ENCODE results near the gene PHLDA1.
A peak's percentile ranks its signal among the peaks of the same experiment; 100 is the strongest.

The PHLDA1 gene

GRCh38 chr12:76024102-76024781 lies 7.3 kb downstream of the PHLDA1 start:
- TF ChIP-seq, protein P1, sequence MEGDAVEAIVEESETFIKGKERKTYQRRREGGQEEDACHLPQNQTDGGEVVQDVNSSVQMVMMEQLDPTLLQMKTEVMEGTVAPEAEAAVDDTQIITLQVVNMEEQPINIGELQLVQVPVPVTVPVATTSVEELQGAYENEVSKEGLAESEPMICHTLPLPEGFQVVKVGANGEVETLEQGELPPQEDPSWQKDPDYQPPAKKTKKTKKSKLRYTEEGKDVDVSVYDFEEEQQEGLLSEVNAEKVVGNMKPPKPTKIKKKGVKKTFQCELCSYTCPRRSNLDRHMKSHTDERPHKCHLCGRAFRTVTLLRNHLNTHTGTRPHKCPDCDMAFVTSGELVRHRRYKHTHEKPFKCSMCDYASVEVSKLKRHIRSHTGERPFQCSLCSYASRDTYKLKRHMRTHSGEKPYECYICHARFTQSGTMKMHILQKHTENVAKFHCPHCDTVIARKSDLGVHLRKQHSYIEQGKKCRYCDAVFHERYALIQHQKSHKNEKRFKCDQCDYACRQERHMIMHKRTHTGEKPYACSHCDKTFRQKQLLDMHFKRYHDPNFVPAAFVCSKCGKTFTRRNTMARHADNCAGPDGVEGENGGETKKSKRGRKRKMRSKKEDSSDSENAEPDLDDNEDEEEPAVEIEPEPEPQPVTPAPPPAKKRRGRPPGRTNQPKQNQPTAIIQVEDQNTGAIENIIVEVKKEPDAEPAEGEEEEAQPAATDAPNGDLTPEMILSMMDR (IDR thresholded peaks at IDR 0.05; ENCODE audit: extremely low read depth, missing control alignments), result no peak
- no peak for DNase-seq (ENCODE audit: low spot score)

GRCh38 chr12:76023069-76023690 lies 8.4 kb downstream of the PHLDA1 start:
- DNase-seq (ENCODE audit: low spot score), result no peak
- TF ChIP-seq, protein P1 (IDR thresholded peaks at IDR 0.05; ENCODE audit: extremely low read depth, missing control alignments), result no peak

DNA sequence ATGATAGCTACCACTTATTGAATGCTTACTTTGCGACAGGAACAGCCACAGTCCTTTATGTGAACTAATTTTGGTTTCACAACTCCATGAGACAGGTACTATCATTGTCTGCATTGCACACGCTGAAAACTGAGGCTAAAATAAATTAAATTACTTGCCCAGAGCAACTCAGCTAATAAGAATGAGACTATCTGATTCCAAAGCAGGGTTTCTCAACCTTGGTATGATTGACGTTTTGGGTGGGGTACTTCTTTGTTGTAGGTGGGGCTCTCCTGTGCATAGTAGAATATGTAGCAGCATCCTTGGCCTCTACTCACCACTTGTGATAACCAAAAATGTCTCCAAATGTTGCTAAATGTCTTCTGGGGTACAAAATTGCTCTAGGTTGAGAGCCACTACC lies 9.1 kb downstream of the PHLDA1 start:
- TF ChIP-seq, protein P1 (IDR thresholded peaks at IDR 0.05; ENCODE audit: extremely low read depth, missing control alignments), result no peak
- DNase-seq (ENCODE audit: low spot score), result no peak

DNA sequence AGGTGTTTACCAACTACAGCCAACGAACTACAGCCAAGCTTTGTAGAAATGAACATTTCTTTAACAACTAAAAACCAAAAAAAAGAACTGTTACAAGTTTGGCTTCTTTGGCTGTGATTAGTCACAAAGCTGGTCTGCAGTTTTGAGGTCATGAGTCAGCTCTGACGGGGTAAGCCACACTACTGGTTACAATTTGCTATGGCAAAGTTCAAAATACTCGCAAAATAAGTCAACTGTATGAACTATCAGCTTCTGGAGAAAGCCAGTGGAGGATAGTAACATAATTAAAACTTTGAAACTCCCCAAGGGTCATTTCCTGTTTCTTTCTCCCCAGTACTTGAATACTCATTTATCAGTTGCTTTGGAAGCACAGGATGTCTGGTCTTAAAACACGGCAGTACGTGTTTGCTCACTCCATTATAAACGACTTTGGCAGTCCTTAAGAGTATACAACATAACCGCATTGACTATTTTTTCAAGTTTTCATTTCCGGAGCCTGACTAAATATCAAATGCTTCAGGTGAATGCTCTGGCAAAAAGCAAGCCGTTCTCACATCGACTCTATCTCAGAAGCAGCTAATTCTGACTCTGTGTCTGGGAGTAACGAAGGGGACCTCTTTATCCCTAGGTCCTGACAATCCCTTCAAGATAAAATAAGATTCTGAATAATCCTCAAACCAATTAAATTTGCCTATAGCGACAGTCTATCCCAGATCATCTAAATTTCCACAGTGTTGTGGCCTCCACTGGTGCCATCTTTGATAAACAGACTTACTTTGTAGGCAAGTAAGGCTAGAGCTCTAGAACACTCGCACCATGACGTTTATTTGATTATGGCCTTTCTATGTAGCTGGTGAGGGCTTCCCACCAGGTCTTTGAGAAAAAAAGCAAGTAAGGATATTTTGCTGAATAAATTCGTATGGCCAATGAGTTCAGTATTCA lies 10.6 kb downstream of the PHLDA1 start:
- peak; percentile 16 for DNase-seq (ENCODE audit: low spot score)
- TF ChIP-seq, protein P1 (IDR thresholded peaks at IDR 0.05; ENCODE audit: extremely low read depth, missing control alignments), result no peak

- TF ChIP-seq, protein P1 (IDR thresholded peaks at IDR 0.05; ENCODE audit: extremely low read depth, missing control alignments), result no peak
- no peak for DNase-seq (ENCODE audit: low spot score)
These were observed 11.3 kb downstream of the PHLDA1 start for GRCh38 chr12:76020281-76020680.

- no peak for DNase-seq (ENCODE audit: low spot score)
- TF ChIP-seq, protein P1 (IDR thresholded peaks at IDR 0.05; ENCODE audit: extremely low read depth, missing control alignments), result no peak
These were observed 12.9 kb downstream of the PHLDA1 start for GRCh38 chr12:76018672-76019071.

- TF ChIP-seq, protein P1 (IDR thresholded peaks at IDR 0.05; ENCODE audit: extremely low read depth, missing control alignments), result no peak
- DNase-seq (ENCODE audit: low spot score), result no peak
These were observed 13.5 kb downstream of the PHLDA1 start for GRCh38 chr12:76018111-76018510.
